Measurements from ENCODE around the gene KRT3.
"Not testable (repeated sequence)": the region's sequence is repeated elsewhere in the genome, so short reads cannot be mapped to it uniquely, and the experiment has no call there.

KRT3 gene

GRCh38 chr12:52802442-52802841 lies 6.5 kb upstream of the KRT3 start:
- intact Hi-C loops (cut with DNase I): no loop called here
- DNase-seq: no peak

DNA sequence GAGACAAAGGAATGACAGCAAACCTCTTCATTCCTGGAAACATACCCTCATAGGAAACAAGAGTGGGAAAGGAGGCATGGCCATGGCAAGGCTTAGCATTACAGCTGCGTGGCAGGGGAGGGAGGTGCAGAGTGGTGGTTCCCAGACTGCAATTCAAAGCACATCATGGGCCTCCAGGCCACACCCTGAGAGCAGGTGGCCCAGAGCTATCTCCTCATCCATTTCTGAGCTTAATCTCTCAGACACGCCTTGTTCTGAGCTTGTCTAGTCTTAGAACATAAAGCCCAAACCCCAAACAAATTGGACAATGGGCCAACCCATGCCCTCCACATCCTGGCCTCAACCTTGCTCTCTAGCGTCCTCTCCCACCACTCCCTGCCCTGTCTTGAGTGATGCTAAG lies 5.9 kb upstream of the KRT3 start:
- no peak for DNase-seq
- intact Hi-C loops (cut with DNase I): no loop called here

GRCh38 chr12:52800259-52800917 lies 4.5 kb upstream of the KRT3 start:
- intact Hi-C loops (cut with DNase I): no loop called here
- DNase-seq: no peak

DNA sequence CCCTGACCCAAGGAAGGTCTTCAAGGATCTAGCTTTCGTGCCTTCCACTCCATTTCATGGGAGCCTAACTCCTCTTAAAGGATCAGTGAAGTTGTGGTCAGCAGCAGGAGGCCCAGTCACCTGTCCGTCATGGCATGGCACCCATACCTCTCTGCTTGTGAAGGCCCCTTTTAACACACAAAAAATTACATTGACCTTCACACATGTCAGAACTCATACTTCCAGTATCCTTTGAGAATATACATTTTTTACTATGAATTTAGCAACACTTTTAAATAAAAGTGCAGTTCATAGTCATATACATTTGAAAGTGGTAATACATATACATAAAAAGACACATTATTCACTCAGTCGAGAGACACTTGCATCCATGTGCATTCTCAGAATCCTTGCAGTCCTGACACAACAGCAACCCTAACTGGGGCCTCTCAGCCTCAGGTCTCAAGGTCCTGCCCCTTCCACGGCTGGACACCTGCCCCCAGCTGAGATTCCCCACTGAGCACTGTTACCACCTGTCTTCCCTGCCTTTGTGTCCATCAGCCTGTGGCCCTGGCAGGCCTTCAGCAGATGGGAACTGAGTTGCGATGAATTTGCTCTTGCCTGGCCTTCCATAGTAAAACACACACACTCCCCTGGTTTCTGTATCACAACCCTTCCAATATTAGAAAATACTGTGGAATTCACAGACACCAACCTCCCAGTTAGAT lies 3.7 kb upstream of the KRT3 start:
- no peak for DNase-seq
- intact Hi-C loops (cut with DNase I): no loop called here

- intact Hi-C loops (cut with DNase I): no loop called here
- DNase-seq: no peak
Measured at GRCh38 chr12:52798671-52799504, 3.0 kb upstream of the KRT3 start.

DNA sequence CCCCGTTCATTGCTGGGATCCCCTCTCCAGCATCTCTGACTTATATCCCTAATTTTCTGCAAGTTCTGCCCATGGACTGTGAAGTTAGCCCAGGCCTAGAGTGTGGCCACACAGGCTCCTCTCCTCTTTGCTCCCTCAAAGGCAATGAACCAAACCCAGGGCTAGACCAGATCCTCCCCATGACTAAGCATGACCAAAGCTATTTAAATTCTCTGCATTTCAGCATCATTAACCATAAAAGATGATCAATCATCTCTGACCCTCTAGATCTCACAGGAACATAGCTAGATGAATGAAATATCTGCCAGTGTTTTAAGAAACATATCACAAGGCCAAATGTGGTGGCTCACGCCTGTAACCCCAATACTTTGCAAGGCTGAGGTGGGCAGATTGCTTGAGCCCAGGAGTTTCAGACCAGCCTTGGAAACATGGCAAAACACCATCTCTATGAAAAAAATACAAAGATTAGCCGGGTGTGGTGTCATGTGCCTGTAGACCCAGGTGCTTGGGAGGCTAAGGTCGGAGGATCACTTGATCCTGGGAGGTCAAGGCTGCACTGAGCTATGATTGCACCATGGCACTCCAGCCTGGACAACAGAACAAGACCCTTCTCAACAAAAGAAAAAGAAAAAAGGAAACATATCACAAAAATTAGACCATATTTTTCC lies 2.2 kb upstream of the KRT3 start:
- intact Hi-C loops (cut with DNase I): no loop called here
- no peak for DNase-seq

DNA sequence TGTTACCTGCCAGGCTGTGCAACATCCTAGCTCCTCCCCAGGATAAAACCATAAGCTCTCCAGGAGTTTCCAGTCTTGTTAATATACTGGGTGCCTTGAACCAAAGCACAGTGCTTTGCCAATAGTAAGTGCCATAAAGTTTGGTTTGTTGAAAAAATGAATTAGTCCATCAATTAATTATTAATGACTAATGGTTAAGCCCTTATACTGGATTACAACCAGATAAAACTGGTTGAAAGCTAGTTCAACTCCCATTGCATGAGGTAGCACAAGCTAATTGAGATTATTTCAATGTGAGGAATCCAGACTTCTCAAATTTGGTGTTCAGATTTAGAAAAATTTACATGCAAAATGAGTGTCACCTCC lies 1.6 kb upstream of the KRT3 start:
- intact Hi-C loops (cut with DNase I): no loop called here

GRCh38 chr12:52796839-52797528 lies 1.1 kb upstream of the KRT3 start:
- no peak for DNase-seq
- intact Hi-C loops (cut with DNase I): no loop called here

More for the DNA sequence above, 1.6 kb upstream of the KRT3 start:
- no peak for DNase-seq

DNA sequence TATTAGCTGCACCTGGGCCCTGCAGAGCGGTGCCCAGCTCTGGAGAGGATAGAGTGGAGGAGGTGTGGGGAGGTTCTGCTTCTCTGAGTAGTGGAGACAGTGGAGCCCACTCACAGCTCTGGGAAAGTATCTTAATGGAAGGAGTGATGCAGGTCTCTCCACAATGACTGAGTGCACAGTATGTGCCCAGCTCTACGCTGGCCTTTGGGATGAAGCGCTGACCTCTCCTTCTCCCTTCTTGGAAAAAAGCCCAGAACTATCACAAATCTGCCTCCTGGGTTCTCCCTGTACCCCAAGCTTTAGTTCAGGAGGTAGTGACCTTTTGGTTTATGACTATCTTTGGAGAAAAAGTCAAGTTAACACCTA lies 495 bp upstream of the KRT3 start:
- no peak for DNase-seq
- intact Hi-C loops (cut with DNase I): no loop called here

- intact Hi-C loops (cut with DNase I); DNase-seq: not testable (repeated sequence)
Measured at GRCh38 chr12:52795332-52795674, 614 bp downstream of the KRT3 start.

- no peak for DNase-seq
- intact Hi-C loops (cut with DNase I): no loop called here
Measured at GRCh38 chr12:52794479-52795331, 1.2 kb downstream of the KRT3 start.

DNA sequence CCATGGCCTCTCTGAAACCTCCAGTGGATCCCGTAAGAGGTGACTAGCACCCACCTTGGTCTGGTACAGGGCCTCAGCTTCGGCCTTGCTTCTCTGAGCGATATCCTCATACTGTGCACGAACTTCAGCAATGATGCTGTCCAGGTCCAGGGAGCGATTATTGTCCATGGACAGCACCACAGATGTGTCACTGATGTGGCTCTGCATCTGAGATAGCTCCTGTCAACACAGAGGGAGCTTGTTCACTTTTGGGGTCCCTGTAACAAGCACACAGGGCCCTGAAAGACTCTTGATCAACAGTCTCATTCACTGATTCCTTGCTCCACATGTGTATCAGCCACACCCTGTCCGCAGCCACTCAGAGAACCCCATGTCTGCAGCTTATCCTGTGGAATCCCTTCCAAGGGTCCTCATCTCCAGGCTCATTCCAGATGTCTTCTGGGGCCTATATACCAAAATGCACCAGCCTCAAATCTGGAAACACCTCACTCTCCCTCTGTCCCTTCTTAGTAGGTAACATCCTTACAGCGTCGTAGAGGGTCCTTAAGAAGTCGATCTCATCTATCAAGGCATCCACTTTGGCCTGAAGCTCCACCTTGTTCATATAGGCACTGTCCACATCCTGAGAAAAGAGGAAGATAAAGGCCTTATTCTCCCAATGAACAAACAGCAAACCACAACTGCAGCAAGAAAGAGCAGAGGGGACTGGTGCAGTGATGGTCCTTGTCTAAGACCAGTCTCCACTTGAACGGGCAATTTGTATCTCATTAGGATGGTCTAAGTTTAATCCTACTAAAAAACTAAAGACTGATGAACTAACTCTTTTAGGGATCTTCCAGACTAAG lies 3.5 kb downstream of the KRT3 start:
- intact Hi-C loops (cut with DNase I): no loop called here
- DNase-seq: no peak

GRCh38 chr12:52791271-52792184 lies 4.4 kb downstream of the KRT3 start:
- intact Hi-C loops (cut with DNase I): no loop called here
- DNase-seq: no peak

GRCh38 chr12:52790427-52791270 lies 5.3 kb downstream of the KRT3 start:
- intact Hi-C loops (cut with DNase I): no loop called here
- no peak for DNase-seq

- intact Hi-C loops (cut with DNase I): no loop called here
- peak in 2 of 42 donors; percentile 12 to 27 for DNase-seq
Measured at GRCh38 chr12:52789637-52790426, 6.1 kb downstream of the KRT3 start.
